Epidermal melanocyte (primary cell): ENCODE measurements around the gene OLFML1.

Experiments used
- DNase-seq: peaks from one replicate; pipeline ENCODE4 v3.0.0; 2011; ENCODE audit warnings: low spot score; ENCODE audit not compliant: insufficient read length

Gene OLFML1

DNA sequence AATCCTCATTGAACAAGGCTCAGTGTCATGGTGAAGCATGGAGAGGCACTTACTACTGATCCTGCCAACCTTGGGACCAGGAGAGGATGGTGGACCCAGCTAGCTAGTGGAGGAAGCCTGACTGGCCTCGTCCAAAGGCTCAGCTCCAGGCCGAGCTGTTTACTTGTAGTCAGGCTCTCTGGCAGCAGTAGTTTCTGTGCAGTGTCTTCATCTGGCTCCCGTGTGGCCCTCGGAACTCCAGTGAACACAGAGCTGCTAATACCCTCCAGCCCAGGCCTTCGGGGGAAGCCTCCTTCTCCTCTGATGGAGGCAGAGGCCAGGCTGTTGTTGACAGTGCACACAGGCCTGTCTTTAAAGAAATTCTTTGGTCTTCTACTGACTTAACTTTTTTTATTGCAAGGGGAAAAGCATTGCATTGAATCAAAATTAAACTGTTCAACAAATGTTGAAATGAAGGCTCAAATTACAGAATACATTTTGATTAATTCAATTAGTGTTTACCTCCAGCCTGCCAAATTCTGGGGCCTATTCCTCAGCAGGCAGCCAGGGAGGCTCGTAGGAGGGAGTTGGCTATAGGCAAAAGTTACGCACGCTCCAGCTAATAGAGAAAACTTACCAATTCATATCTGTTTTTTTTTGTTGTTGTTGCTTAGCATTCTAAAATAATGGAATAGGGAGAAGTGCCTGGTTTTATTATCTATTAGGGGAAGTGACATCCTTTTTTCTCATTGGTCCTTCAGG is 47.3 kb downstream of the OLFML1 start:
- DNase-seq: no peak

DNA sequence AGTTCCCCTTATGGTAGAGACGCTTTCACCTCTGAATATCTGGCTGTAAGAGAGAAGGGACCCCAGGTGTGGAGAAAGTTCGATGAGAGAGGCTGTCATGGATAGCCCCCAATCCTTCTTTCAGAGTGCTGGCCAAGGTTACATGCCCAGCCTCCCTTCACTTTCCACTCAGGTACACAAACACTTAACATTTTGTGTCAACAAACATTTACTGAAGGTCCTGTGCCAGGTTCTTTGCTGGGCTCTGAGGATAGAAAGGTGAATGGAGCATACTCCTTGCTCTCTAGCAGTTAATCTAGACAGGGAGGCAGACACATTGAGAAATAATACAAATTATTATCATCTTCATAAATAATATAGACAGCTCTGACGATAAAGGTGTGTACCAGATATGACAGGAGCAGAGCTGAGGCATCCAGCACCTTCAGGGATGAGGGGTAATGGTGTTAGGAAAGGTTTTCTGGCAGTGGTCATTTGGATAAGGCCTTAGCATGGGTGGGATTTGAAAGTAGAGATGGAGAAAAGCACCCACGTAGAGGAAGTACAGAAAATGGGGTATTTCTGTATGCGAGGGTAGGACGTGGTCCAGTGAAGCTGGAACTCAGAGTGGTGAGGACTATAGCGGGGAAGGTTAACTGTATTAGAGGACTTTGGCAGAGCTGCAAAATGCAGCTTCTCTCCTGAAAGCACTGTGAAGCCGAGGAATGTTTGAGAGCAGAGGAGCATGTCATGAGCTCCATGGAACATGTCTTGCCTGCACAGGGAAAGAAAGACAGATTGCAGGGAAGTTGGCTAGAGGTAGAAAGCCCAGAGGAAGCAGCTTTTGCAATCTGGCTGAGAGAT is 48.1 kb downstream of the OLFML1 start:
- no peak for DNase-seq

DNA sequence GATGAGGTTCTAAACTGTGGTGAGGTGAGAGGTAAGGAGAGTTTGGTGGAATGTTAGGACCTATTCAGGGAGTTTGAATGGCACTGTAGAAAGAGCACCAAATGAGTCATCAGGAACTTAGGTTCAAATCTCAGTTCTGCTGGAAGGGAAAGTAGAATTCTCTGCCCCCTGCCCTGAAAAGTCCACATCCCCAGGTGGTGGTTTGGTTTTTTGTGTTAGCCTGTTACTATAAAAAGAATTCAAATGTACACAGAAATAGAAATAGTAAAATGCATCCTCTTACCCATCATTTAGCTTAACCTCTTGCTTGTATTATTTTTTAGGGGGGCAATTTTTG is 48.7 kb downstream of the OLFML1 start:
- DNase-seq: no peak

DNA sequence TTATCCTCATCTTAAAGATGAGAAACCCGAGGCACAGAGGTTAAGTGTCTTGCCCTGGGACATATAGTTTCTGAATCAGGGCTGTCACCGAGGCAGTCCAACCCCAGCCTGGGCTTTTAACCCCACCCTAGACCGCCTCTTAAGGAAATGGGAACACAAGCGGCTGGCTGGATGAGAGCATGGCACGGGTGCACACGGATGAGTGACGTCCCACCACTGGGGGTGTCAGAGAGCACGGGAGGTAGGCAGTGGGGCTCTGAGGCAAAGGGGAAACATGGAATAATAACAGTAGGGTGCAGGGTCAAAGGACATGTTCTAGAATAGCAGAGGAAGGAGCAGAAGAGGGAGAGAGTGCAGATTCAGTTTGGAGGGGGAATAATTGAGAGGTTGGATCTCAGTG is 50.8 kb downstream of the OLFML1 start:
- no peak for DNase-seq

DNA sequence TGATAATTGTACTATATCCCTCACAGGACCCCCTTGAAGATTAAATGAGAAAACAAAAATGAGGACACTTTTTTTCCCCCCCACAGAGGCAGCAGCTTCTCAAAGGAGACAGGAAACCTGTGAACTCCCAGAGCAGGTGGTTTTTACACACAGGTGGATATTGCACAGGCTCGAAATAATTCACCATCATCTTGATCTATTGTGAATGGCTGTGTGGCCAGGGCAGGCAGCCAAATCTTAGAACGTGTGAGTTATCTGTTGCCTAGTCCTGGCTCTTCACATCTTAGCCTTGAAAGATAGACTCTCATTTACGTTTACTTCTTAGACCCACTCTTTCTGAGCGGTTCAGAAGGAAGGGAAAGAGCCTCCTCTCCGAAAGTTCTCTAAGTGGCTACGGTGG is 52.0 kb downstream of the OLFML1 start:
- no peak for DNase-seq

DNA sequence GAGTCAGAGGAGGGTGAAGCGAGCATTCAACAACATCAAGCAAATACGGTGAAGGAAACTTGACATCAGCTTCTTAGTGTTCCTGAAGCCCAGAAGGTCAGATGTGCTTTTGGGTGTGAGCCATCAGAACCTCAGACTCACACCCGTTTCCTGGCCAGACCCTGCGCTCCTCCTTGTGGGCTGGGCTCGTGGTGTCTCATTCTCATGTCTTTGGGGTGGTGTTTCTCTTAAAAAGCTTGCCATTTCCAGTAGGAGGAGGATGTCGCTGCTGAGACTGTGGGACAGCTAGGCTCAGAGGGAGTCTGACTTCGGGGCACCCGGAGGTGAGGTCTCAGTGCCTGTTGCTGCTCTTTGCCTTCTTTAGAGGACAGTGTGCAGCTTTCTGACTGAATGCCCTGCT is 52.7 kb downstream of the OLFML1 start:
- no peak for DNase-seq

DNA sequence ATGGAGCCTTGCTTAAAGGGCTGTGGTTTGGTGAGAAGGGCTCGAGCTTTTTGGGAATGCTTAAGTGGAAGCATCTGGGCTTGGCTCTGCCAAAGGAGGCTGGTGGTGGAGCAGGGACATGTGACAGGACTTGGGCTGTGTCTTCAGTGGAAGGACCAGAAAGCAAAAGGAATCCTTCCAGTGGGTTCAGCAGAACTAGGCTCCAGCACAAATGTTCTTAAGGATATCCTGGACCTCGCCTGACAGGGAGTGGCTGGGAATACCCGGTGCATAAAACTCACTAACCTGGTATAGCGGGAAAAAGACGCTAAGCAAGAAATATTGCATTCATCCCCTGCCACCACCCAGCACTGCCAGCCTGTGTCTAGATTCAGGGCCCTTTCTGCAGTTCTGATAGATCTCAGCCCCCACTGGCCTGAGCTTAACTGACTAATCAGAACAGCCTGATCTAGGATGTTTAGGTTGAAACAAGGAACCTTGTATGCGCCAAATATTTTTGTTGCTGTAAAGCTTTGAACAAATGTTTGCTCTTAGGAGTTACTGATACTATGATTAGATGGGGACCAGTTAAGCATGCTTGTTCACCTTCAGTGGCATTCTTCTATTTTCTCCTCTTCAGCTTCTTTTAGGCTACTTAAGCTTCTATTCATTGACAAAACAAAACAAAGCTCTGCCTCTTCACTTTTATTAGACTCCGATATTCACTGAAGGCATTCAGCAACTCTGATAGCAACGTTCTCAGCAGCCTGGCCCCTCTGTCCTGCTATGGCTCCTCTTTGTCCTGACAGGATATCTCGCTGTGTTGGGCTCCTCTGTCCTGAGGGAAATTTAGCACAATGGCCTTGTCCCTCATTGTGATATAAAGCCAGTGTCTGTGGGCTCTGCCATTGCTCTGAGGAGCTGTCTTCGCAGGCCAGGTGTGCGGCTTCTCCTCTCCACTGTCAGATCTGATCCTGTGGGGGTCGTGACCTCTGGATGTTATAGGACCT is 53.5 kb downstream of the OLFML1 start:
- no peak for DNase-seq

DNA sequence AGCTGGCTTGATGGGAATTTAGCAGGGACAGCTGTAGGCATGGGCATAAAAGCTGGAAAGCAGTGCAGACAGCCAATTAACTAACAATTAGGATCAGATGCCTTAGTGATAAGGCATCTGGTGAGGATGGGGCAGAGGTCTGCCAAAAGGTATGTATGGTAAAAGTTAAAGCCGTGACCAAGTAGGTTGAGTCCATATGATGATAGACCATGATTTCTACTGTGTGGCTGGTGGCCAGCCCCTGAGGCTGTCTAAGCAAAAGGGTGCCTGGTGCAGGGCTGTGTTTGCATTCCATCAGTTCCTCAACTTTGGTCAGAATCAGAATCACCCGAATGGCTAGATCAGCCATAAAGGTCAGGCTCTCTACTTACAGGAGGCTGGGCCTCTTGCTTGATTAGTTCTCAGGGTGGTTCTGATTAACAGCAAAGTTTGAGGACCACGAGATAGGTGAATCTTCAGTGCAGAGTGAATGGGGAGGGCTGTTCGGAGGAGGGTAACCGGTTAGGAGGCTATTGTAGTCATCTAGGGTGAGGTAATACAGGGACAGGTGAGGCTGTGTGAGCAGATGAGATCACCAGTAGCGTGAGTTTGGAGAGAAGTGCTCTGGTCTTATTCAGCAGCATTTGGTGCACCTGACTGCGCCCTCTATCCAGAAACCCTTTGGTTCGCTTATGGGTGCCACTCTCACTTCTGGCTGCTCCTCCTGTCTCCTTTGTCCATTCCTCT is 55.7 kb downstream of the OLFML1 start:
- no peak for DNase-seq

DNA sequence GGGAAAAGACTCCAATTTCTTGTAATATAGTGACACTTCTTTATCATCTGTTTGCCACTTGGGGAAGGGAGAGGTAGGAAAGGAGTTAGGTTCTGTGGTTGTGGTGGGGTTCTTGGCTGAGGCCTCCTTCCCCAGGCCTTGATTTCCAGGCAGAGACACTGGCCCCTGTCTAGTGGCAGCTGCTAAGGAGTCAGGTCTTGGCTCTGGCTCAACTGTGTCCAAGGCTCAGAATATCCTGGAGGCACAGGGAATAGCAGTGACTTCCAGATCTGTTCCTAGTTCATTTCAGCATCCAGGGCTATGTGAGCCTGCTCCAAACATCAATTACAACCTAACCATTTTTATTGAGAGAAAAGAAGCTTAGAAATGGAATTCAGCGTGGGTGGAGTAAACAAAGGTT is 58.0 kb downstream of the OLFML1 start:
- DNase-seq: no peak

DNA sequence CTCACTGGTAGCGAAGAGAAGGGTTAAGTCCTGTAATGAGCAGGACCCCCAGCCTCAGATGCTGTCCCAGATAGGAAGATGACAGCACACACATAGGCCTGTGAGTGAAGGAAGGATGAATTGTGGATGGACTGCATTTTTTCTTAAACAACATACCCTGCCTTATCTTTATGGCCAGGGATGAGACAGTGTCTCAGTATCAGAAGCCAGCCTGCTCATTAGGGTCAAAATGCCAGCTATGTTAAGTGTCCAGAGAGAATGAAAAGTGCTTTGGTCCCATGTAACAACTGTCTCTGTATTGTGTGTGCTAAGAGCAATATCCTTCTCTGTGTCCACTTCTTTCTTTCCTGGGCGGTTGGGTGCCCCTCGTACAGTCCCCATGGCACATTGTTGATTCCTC is 58.7 kb downstream of the OLFML1 start:
- DNase-seq: no peak

DNA sequence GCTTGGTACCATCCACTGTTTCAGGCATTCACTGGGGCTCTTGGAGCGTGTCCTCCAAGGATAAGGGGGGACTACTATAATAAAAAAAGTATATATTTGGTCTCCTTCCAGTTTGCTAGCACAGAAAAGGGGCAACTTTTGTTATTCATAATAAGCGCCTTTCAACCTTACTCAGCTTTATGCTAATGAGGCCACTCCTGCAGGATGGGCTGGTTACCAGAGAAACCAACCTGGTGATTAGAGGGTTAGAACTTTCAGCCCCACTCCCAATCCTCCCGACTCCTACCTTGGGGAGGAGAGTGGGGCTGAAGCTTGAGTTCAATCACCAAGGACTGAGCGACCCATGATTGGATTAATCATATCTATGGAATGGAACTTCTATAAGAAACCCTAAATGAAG is 60.3 kb downstream of the OLFML1 start:
- DNase-seq: no peak

DNA sequence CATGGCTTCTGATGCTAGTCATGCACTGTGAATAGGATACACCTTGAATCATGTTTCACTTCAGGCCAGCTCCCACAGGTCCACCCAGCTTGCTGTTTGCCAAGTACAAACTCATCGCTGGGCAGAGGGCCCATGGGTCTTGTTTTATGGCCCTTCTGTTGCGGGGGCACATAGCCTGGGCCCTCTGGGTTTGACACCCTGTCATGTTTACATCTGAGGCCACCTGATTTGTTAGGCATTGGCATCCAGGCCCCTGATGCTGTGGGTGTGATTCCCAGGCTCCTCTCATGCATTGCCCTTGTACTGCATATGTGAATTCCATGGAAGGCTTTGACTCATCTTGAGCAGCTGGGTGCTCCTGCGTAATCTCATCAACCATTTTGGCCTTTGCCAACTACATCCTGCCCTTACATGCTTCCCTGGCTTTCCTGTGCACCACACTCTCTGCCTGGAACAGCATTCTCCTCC is 61.1 kb downstream of the OLFML1 start:
- DNase-seq: no peak

DNA sequence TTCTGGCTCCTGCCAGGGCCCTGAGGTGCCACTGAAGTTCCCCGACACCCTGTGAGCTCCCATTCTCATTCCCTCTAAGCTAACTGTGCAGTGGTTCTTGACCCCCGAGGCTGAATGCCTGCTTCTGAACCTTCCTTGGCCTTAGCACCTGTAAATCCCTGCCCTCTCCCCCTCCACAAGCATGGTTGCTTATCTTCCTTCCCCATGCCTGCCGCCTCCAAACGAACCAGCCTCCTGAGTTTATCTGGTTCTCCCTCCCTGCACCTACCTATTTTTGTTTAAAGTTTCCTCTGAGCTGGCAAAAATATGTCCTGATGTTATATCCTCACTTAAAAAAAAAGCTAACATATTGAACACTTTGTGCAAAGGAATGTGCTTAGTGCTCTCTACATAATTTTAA is 62.4 kb downstream of the OLFML1 start:
- no peak for DNase-seq

DNA sequence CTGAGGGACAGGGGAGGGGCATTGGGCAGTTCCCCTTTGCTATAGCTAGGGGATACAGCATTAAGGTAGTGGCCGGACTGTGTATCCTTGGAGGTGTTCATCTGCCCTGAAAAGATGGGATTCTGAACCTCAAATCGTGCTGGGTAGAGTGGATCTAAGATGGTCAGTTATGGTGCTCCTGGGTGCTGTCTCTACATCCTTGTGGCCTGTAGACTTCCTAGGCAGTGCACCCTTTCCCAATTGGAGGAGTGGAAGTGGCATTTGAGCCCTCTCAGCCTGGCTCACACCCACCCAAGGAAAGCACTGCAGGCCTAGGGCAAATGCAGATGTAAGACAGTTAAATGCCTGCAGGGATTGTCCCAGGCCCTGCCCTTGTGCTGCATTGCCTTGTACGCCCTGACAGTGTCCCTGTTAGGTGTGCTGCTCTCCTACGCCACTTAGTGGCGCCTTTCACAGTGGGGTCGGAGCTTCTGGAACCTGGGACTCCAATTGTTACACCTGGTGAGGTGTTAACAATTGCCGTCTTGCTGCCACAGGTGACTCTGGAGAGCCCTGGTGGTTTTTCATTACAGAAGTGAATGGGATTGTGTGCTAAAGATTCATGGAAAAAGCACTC is 63.5 kb downstream of the OLFML1 start:
- no peak for DNase-seq

DNA sequence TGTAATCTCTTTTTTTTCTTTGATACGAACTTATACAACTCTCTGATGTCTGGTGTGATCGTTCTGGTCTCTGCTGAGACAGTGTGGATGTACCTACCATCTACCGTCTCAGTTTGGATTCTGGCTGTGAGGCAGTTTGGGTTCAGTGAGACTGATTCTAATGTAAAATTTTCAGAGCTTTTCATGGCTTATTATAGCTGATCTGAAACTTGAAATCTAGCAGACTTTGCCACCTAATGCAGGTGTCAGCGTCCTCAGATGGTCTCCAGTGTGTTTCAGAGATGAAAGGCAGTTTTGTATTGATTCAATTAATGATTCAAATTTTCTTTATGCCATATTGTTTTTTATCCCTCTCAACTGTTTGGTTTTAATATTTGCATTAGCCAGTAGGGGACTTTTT is 64.4 kb downstream of the OLFML1 start:
- no peak for DNase-seq

DNA sequence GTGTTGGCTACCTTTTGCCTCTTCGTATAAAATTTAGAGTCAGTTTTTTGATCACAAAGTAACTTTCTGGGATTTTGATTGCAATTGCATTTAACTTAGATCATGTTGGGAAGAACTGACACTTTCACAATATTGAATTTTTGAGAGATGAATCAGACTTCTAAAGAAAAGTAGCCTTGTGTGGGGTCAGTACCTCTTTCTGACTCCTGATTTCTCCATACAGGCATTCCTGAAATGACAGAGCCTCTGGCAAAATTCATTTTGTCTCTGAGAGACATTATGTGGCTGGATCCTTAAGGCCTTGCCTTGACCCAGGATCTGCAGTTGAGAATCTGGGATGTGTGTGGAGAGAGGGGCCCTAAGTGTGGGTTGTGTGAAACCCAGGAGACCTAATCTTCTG is 66.3 kb downstream of the OLFML1 start:
- peak; percentile 36 for DNase-seq

DNA sequence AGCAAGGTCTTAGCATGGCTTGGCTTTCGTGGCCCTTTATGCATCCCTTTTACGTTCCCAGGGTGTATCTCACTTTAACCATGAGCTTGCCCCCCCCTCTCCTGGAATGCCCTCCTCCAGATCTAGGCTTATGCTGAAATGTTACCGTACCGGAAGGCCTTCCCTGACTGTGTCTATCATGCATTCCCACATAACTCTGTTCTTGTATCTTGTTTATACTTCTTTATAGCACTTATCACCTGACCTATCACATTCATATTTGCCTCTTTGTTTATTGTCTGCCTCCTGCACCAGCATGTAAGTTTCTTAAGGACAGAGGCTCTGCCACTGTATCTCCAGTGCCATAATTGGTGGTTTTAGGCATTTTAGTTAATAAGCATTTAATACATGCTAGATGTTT is 67.4 kb downstream of the OLFML1 start:
- no peak for DNase-seq

DNA sequence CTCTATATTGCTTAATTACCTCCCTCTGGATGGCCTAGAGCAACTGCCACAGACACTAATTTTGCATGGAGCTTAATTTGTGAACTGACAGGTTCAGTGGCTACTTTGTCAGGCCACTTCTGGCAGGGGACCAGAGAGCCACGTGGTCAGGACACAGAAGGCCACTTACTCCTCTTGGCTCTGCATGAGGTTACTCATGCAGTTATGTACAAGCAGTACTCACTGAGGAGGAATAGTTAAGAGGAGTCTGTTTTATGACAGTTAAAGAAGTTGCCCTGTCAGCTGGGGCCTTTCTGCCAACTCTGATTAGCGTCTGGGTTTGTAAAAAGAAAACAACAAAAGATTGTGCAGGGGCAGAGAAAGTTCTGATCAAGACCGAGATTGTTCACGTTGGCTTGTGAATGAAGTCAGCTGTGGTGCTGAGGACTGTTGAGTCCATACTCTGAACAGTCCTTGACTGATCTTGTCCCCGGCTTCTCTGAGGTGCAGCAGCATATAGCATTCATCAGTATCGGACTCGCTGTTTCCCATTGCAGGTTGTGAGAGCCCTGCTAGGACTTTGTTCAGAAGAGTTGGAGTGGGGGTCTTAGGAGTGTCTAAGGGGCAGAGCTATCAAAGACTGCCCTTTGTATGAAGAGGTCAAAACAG is 69.9 kb downstream of the OLFML1 start:
- no peak for DNase-seq

DNA sequence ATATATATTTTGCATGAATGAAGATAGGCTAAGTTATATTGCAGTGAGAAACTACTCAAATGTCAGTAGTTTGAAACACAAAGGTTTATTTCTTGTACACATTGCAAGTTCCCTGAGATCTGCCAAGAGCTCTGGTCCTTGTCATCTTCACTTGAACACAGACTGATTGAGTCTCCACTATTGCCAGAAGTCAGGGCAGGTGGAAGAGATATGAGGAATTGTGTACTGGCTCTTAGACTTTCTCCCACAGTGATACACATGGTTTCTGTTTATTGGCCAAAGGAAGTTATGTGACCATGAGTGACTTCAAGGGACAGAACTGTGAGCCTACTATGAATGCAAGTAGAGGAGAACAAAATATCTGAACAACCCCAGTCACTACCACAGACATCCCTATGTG is 72.7 kb downstream of the OLFML1 start:
- DNase-seq: no peak
